DOHH2 (cell line): Measurements from ENCODE around the gene ENDOD1.

ENCODE experiments used
- EZH2phosphoT487 ChIP-seq: fragments of 200-600 bp; sonication (generic); IDR thresholded peaks from 2 replicates; pipeline ENCODE4 v1.6.1; 2017; ENCODE audit warnings: borderline replicate concordance, mild to moderate bottlenecking, antibody characterized with exemption, low read length, moderate library complexity, mixed read lengths
- TF ChIP-seq, protein P1 (sequence below): fragments of 200-600 bp; sonication (generic); IDR thresholded peaks from one replicate; pipeline ENCODE4 v1.5.1; 2014; ENCODE audit warnings: antibody characterized with exemption, mild to moderate bottlenecking, low read depth, low read length; ENCODE audit not compliant: poor library complexity, severe bottlenecking

DNA sequence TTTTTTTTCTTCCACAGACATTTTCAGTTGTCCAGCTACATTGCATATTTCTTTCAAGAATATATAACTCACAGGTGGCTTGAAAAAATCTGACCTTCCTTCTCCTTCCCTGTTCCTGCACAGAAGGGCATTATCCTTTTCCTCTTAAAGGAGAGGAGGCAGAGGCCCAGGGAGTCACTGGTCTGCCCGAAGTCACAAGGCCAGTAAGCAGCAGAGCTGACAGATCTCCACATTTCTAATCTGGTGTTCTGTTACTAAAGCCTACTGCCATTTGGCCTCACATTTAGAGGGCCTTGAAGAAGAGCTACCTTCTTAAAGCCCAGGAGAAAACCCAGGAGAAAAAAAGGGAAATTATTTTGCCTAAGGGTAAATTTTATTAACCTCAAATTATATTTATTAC lies 12.3 kb downstream of the ENDOD1 start:
- TF ChIP-seq, protein P1, sequence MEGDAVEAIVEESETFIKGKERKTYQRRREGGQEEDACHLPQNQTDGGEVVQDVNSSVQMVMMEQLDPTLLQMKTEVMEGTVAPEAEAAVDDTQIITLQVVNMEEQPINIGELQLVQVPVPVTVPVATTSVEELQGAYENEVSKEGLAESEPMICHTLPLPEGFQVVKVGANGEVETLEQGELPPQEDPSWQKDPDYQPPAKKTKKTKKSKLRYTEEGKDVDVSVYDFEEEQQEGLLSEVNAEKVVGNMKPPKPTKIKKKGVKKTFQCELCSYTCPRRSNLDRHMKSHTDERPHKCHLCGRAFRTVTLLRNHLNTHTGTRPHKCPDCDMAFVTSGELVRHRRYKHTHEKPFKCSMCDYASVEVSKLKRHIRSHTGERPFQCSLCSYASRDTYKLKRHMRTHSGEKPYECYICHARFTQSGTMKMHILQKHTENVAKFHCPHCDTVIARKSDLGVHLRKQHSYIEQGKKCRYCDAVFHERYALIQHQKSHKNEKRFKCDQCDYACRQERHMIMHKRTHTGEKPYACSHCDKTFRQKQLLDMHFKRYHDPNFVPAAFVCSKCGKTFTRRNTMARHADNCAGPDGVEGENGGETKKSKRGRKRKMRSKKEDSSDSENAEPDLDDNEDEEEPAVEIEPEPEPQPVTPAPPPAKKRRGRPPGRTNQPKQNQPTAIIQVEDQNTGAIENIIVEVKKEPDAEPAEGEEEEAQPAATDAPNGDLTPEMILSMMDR = no peak
- no peak for TF ChIP-seq EZH2phosphoT487
